CD8-positive, alpha-beta memory T cell (primary cell): ENCODE results near the gene CPAMD8. TPM values are rescaled to one million over a fixed set of nuclear protein-coding genes. Genes with fewer than 3 reads are reported as not detected.
"Not testable (repeated sequence)": the region's sequence is repeated elsewhere in the genome, so short reads cannot be mapped to it uniquely, and the experiment has no call there.

Source experiments
- CTCF ChIA-PET: fragments of 350-600 bp; sonication (Branson Sonifier 250); formaldehyde crosslinking; loops from one replicate; lab custom pipeline; 2021; ENCODE audit warnings: antibody characterized with exemption; lab: Charles Lee
- POLR2A ChIA-PET: fragments of 350-600 bp; sonication (Branson Sonifier 250); formaldehyde crosslinking; loops from one replicate; lab custom pipeline; 2021; ENCODE audit warnings: antibody characterized with exemption; lab: Charles Lee
- DNase-seq, 5 donors: peaks; one replicate each; pipeline versions ENCODE4 v3.0.0 to v3.0.0-alpha.2; 2020 to 2022; ENCODE audit warnings: mixed read lengths in 1 of 5
- H3K27ac ChIP-seq: one replicate; pipeline ENCODE4 v1.7.0; 2013; ENCODE audit warnings: low read depth, mild to moderate bottlenecking, low read length, moderate library complexity
- H3K27me3 ChIP-seq: 2 replicates; pipeline ENCODE4 v1.7.0; 2013; ENCODE audit warnings: low read length, mild to moderate bottlenecking; ENCODE audit not compliant: insufficient read depth, poor library complexity, severe bottlenecking
- H3K36me3 ChIP-seq: 2 replicates; pipeline ENCODE4 v1.7.0; 2013; ENCODE audit warnings: mild to moderate bottlenecking, low read length, moderate library complexity; ENCODE audit not compliant: insufficient read depth
- H3K4me1 ChIP-seq: 2 replicates; pipeline ENCODE4 v1.7.0; 2013; ENCODE audit warnings: mild to moderate bottlenecking, low read length, moderate library complexity; ENCODE audit not compliant: insufficient read depth
- H3K4me3 ChIP-seq: 2 replicates; pipeline ENCODE4 v1.7.0; 2013; ENCODE audit warnings: mild to moderate bottlenecking, low read length
- H3K9me3 ChIP-seq: 2 replicates; pipeline ENCODE4 v1.7.0; 2013; ENCODE audit warnings: mild to moderate bottlenecking, low read length
- H3K27ac Mint-ChIP-seq, 8 donors: one replicate each; pipeline ENCODE4 v1.8.0; 2020 to 2021; ENCODE audit warnings: mixed read lengths in 8 of 8, mild to moderate bottlenecking in 6 of 8, inconsistent platforms in 3 of 8, moderate library complexity in 3 of 8
- H3K27me3 Mint-ChIP-seq, 2 donors: one replicate each; pipeline ENCODE4 v1.8.0; 2020 to 2021; ENCODE audit warnings: mixed read lengths in 2 of 2, mild to moderate bottlenecking in 1 of 2, moderate library complexity in 1 of 2
- H3K36me3 Mint-ChIP-seq, 3 donors: one replicate each; pipeline ENCODE4 v1.8.0; 2020 to 2021; ENCODE audit warnings: mixed read lengths in 3 of 3, inconsistent platforms in 1 of 3, mild to moderate bottlenecking in 1 of 3
- H3K4me1 Mint-ChIP-seq, 3 donors: one replicate each; pipeline ENCODE4 v1.8.0; 2020 to 2021; ENCODE audit warnings: mixed read lengths in 3 of 3, inconsistent platforms in 1 of 3, mild to moderate bottlenecking in 1 of 3
- H3K4me3 Mint-ChIP-seq, 7 donors: one replicate each; pipeline ENCODE4 v1.8.0; 2020 to 2021; ENCODE audit warnings: mixed read lengths in 7 of 7, mild to moderate bottlenecking in 6 of 7, moderate library complexity in 4 of 7, inconsistent platforms in 2 of 7
- H3K9me3 Mint-ChIP-seq, 5 donors: one replicate each; pipeline ENCODE4 v1.8.0; 2020 to 2022; ENCODE audit warnings: mixed read lengths in 5 of 5, mild to moderate bottlenecking in 3 of 5, moderate library complexity in 2 of 5, inconsistent platforms in 1 of 5
- polyA plus RNA-seq: library from polyadenylated mRNA; unstranded; fragments of 300-500 nt; fragmentation: Illumina TruSeq; gene quantifications from one replicate; pipeline ENCODE4 v1.2.3, GENCODE V29; 2021
- total RNA-seq, 2 experiments: library from RNA; stranded (reverse); gene quantifications; one replicate each; pipeline ENCODE4 v1.2.3, GENCODE V29; 2021

Gene CPAMD8
- total and polyA plus RNA-seq, 3 experiments from 2014 or later = 0.07 to 0.74 (median 0.18) TPM

- CTCF ChIA-PET, H3K27ac ChIP-seq, H3K27me3 ChIP-seq, H3K9me3 Mint-ChIP-seq, DNase-seq, POLR2A ChIA-PET, H3K4me1 ChIP-seq, H3K27me3 Mint-ChIP-seq, H3K4me3 ChIP-seq, H3K9me3 ChIP-seq: not testable (repeated sequence)
- Mint-ChIP-seq H3K27ac (peak overlapping the region; percentile 73 to 97 (median 90)), H3K4me3 (peak overlapping the region in 1 of 7 donors; percentile 74), H3K4me1 (peaks cover 13 to 15% (median 14%) of the 10 kb centered on the region in 3 donors), H3K36me3 (peaks cover 14 to 80% (median 15%) of the 10 kb centered on the region in 3 donors)
- H3K36me3 ChIP-seq = peaks cover 21% of the 10 kb centered on the region
Measured at GRCh38 chr19:16874978-16875299, 151.7 kb downstream of the CPAMD8 start.

- Histone ChIP-seq H3K36me3 (peaks cover 21% of the 10 kb centered on the region), H3K4me3 (no peak overlapping the region), H3K4me1 (no peaks in the 10 kb centered on the region), H3K27ac (no peak overlapping the region), H3K9me3 (no peaks in the 10 kb centered on the region), H3K27me3 (no peaks in the 10 kb centered on the region)
- DNase-seq = no peak
- peaks cover 13 to 15% (median 14%) of the 10 kb centered on the region in 3 donors for H3K4me1 Mint-ChIP-seq
- H3K27me3 Mint-ChIP-seq = no peaks in the 10 kb centered on the region
- POLR2A ChIA-PET = no interaction called here
- CTCF ChIA-PET = no interaction called here
- H3K9me3 Mint-ChIP-seq = no peaks in the 10 kb centered on the region
- peak overlapping the region in 1 of 7 donors; percentile 74 for H3K4me3 Mint-ChIP-seq
- H3K36me3 Mint-ChIP-seq = peaks cover 14 to 79% (median 15%) of the 10 kb centered on the region in 3 donors
- H3K27ac Mint-ChIP-seq = peak overlapping the region; percentile 73 to 97 (median 90)
Measured at GRCh38 chr19:16874250-16874977, 152.2 kb downstream of the CPAMD8 start.

- no peak overlapping the region for H3K4me3 Mint-ChIP-seq
- H3K4me1 Mint-ChIP-seq = peaks cover 13 to 15% (median 14%) of the 10 kb centered on the region in 3 donors
- H3K27ac Mint-ChIP-seq = peak overlapping the region in 7 of 8 donors; percentile 68 to 96 (median 88)
- H3K27ac ChIP-seq = no peak overlapping the region
- H3K9me3 Mint-ChIP-seq = no peaks in the 10 kb centered on the region
- H3K27me3 ChIP-seq = no peaks in the 10 kb centered on the region
- ChIA-PET POLR2A (no interaction called here), CTCF (no interaction called here)
- H3K4me1 ChIP-seq = no peaks in the 10 kb centered on the region
- H3K4me3 ChIP-seq = no peak overlapping the region
- peaks cover 14 to 79% (median 15%) of the 10 kb centered on the region in 3 donors for H3K36me3 Mint-ChIP-seq
- H3K27me3 Mint-ChIP-seq = no peaks in the 10 kb centered on the region
- DNase-seq = no peak
- H3K36me3 ChIP-seq = peaks cover 17% of the 10 kb centered on the region
- no peaks in the 10 kb centered on the region for H3K9me3 ChIP-seq
Measured at GRCh38 chr19:16873594-16873993, 153.0 kb downstream of the CPAMD8 start.

GRCh38 chr19:16872728-16873127 lies 153.9 kb downstream of the CPAMD8 start:
- CTCF ChIA-PET = no interaction called here
- peaks cover 12 to 80% (median 14%) of the 10 kb centered on the region in 3 donors for H3K36me3 Mint-ChIP-seq

GRCh38 chr19:16871871-16872270 lies 154.7 kb downstream of the CPAMD8 start:
- POLR2A ChIA-PET = no interaction called here
- CTCF ChIA-PET = no interaction called here
- no peaks in the 10 kb centered on the region for H3K27me3 ChIP-seq

More at GRCh38 chr19:16872728-16873127, 153.9 kb downstream of the CPAMD8 start:
- POLR2A ChIA-PET = no interaction called here
- H3K27me3 ChIP-seq = no peaks in the 10 kb centered on the region
- no peak overlapping the region for H3K4me3 Mint-ChIP-seq
- H3K4me1 ChIP-seq = no peaks in the 10 kb centered on the region
- peaks cover 17% of the 10 kb centered on the region for H3K36me3 ChIP-seq
- H3K4me3 ChIP-seq = no peak overlapping the region
- no peaks in the 10 kb centered on the region for H3K9me3 ChIP-seq
- no peaks in the 10 kb centered on the region for H3K27me3 Mint-ChIP-seq
- no peak for DNase-seq
- H3K4me1 Mint-ChIP-seq = peaks cover 13 to 15% (median 14%) of the 10 kb centered on the region in 3 donors
- H3K27ac ChIP-seq = no peak overlapping the region
- H3K9me3 Mint-ChIP-seq = no peaks in the 10 kb centered on the region
- peak overlapping the region in 1 of 8 donors; percentile 78 for H3K27ac Mint-ChIP-seq

GRCh38 chr19:16869331-16869972 lies 157.2 kb downstream of the CPAMD8 start:
- POLR2A ChIA-PET = interaction anchor here (0.6 kb wide), 1 partner anchor 53 kb away, joined by 3 read pairs; no protein-coding TSS in a partner anchor
- Histone ChIP-seq H3K36me3 (peaks cover 7% of the 10 kb centered on the region), H3K27ac (no peak overlapping the region), H3K4me3 (no peak overlapping the region), H3K27me3 (no peaks in the 10 kb centered on the region), H3K4me1 (no peaks in the 10 kb centered on the region), H3K9me3 (no peaks in the 10 kb centered on the region)
- CTCF ChIA-PET = no interaction called here
- Mint-ChIP-seq H3K27ac (peak overlapping the region in 1 of 8 donors; percentile 38), H3K4me3 (no peak overlapping the region), H3K4me1 (peaks cover 8 to 10% (median 9%) of the 10 kb centered on the region in 3 donors), H3K9me3 (no peaks in the 10 kb centered on the region), H3K27me3 (no peaks in the 10 kb centered on the region), H3K36me3 (peaks cover 4 to 80% (median 11%) of the 10 kb centered on the region in 3 donors)
- no peak for DNase-seq

More at GRCh38 chr19:16871871-16872270, 154.7 kb downstream of the CPAMD8 start:
- no peak for DNase-seq
- Mint-ChIP-seq H3K4me1 (peaks cover 13 to 15% (median 14%) of the 10 kb centered on the region in 3 donors), H3K27ac (peak overlapping the region in 2 of 8 donors; percentile 37 to 38), H3K36me3 (peaks cover 9 to 79% (median 13%) of the 10 kb centered on the region in 3 donors), H3K27me3 (no peaks in the 10 kb centered on the region), H3K4me3 (no peak overlapping the region), H3K9me3 (no peaks in the 10 kb centered on the region)
- Histone ChIP-seq H3K36me3 (peaks cover 15% of the 10 kb centered on the region), H3K27ac (no peak overlapping the region), H3K4me3 (no peak overlapping the region), H3K9me3 (no peaks in the 10 kb centered on the region), H3K4me1 (no peaks in the 10 kb centered on the region)

GRCh38 chr19:16868423-16869130 lies 158.0 kb downstream of the CPAMD8 start:
- Histone ChIP-seq H3K4me3 (no peak overlapping the region), H3K27ac (no peak overlapping the region), H3K27me3 (no peaks in the 10 kb centered on the region), H3K4me1 (no peaks in the 10 kb centered on the region), H3K9me3 (no peaks in the 10 kb centered on the region), H3K36me3 (peaks cover 10% of the 10 kb centered on the region)
- H3K27me3 Mint-ChIP-seq = no peaks in the 10 kb centered on the region
- CTCF ChIA-PET = no interaction called here
- no peaks in the 10 kb centered on the region for H3K9me3 Mint-ChIP-seq
- H3K36me3 Mint-ChIP-seq = peaks cover 0 to 77% (median 9%) of the 10 kb centered on the region in 3 donors
- POLR2A ChIA-PET = no interaction called here
- peaks cover 0 to 1% (median under 1%) of the 10 kb centered on the region in 3 donors for H3K4me1 Mint-ChIP-seq
- no peak for DNase-seq
- H3K27ac Mint-ChIP-seq = peak overlapping the region in 1 of 8 donors; percentile 54
- no peak overlapping the region for H3K4me3 Mint-ChIP-seq
